GM18858 (cell line): ENCODE measurements around the gene MRPL23.

ENCODE experiments used
- ATAC-seq: cut with Tn5 transposase; IDR thresholded peaks from one replicate; pipeline ENCODE4 v1.9.1; 2021; ENCODE audit not compliant: unreplicated experiment

The MRPL23 gene

DNA sequence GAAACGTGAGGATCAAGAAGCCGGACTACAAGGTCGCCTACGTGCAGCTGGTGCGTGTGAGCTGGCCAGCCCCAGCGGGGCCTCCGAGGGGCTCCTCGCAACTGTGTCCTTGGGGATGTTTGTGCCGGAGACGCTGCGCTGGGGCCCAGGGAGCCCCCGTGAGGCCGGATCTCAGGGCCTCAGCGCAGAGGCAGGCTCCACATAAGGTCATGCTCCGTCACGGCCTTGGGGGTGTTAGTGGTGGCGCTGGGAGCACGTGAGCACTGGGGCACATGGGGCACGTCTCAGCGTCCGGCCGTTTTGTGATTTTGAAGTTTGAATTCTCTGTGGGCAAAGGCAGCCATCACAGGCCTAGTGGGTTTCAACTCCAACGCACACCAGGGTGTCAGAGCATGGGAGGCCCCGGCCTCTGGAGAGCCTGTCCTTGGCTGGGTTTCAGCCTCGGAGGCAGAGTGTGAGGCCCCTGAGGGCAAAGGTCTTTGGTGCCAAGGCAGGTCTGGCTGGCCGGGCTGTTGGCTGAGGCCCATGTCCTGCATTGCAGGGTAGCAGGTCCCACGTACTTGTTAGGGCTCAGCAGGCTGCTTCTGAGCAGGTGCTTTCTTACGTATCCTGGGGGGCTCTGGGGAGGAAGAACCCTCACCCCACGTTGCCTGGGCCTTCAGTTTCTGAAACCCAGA, 5.8 kb downstream of the MRPL23 start:
- ATAC-seq: no peak

GRCh38 chr11:1953489-1954266, 6.5 kb downstream of the MRPL23 start:
- ATAC-seq: no peak

DNA sequence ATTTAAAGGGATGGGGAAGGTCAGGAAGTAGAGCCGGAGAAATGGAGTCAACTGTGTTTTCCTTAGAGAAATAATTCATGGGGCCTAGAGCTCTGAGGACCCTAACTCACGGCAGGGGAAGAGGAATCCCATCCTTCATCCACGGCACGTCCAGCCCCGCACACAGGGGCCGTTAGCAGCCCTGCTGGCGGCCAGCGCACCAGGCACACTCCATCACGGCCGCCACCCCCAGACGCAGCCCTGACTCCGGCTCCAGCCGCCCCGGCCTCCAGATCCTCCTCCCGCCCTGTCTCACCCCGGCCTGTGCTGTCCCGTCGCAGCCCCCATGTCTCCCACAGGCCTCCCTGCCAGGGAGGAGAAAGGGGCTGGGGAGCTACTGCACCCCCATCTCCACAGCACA, 11.2 kb downstream of the MRPL23 start:
- ATAC-seq: no peak

DNA sequence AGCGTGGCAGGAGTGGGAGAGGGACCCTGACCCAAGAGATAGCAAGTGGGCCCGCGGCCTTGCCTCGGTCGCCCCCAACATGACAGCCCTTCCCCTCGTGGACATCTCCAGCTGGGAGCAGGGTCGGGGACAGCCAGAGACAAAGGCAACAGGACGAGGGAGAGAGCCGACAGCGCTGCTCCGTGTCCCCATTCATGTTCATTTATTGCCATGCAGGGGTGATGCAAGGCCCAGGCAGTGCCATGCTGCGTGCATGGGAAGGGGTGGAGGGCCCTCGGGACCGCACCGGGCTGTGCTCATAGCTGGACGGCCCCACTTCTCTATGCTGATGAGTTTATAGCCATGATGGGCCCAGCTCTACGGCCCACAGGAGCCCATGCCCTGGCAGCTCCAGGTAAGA, 12.7 kb downstream of the MRPL23 start:
- ATAC-seq: no peak

DNA sequence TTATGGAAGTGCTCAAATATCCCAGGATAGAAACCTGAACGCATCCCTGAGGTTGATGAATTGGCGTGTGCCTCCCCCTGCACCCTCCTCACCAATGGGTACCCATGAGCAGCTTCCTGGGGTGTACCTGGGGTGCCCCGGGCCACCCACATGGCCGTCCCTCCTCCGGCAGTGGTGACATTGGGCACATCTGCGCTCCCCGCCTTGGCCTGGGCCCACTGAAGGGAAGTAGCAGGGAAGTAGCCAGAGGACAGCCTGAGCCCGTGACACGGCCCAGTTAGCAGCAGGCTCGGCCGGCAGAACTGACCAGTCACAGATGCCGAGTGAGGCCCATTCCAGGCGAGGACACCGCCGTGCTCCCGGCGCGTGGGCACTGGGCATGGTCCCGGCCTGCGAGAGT, 16.7 kb downstream of the MRPL23 start:
- ATAC-seq: no peak

- ATAC-seq: no peak
These were observed 17.2 kb downstream of the MRPL23 start for GRCh38 chr11:1964348-1964747.

DNA sequence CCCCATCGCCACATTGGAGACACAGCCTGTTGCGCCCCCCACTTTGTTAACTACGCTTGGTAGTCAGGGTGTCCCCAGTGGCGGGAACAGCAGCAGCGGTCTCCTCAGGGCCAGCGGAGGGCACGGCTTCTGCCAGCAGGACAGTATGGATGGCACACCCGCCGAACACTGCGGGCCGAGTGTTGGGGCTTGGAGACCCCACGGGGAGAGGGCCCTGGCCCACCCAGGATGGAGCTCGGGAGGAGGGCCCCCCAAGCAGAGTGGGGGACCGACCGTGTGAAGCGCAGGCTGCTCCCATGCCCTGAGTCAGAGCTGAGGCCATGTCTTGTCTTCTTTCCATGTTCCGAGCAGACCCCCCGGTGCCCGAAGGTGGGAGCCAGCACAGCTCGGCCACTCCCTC, 17.8 kb downstream of the MRPL23 start:
- no peak for ATAC-seq

GRCh38 chr11:1966531-1966930, 19.4 kb downstream of the MRPL23 start:
- no peak for ATAC-seq

GRCh38 chr11:1967641-1968225, 20.6 kb downstream of the MRPL23 start:
- ATAC-seq: no peak

GRCh38 chr11:1968454-1969002, 21.4 kb downstream of the MRPL23 start:
- no peak for ATAC-seq

GRCh38 chr11:1969035-1969434, 21.9 kb downstream of the MRPL23 start:
- ATAC-seq: no peak

GRCh38 chr11:1969776-1970175, 22.6 kb downstream of the MRPL23 start:
- ATAC-seq: no peak

DNA sequence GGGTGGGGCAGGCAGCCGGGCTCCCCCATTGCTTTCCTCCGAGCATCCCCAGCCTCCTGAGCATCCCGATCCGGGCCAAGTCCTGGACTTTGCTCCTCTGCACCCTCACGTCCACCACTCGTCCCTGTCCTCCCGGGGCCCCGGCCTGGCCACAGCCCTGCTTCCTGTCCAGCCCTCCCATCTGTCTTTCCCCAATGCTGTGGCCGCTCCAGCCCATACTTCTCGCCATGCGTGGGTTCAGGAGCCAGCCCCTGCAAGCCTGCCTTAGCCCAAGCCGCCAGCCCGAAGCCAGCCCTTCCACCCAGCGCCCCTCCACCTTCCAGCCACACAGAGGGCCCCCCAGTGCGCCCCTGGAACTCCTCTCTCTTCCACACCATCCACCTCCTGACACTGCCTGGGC, 23.8 kb downstream of the MRPL23 start:
- ATAC-seq: no peak

DNA sequence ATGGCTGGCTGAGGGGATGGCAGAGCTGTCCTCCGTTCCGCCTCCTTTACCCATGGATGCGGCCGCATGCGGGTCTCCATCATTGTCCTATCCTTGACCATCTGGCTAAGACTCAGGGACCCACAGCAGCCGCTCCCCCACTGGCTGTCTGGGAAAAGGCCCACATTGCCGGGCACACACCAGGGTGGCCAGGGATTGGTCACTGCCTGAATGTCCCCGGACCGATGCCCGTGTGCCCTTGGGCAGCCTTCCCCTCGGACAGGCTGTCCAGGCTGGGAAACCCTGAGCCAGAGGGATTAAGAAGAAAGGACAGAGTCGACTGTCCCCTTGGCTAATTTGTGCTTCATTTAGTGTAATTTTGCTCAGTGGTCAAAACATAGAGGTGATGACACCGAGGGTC, 28.1 kb downstream of the MRPL23 start:
- ATAC-seq: no peak

DNA sequence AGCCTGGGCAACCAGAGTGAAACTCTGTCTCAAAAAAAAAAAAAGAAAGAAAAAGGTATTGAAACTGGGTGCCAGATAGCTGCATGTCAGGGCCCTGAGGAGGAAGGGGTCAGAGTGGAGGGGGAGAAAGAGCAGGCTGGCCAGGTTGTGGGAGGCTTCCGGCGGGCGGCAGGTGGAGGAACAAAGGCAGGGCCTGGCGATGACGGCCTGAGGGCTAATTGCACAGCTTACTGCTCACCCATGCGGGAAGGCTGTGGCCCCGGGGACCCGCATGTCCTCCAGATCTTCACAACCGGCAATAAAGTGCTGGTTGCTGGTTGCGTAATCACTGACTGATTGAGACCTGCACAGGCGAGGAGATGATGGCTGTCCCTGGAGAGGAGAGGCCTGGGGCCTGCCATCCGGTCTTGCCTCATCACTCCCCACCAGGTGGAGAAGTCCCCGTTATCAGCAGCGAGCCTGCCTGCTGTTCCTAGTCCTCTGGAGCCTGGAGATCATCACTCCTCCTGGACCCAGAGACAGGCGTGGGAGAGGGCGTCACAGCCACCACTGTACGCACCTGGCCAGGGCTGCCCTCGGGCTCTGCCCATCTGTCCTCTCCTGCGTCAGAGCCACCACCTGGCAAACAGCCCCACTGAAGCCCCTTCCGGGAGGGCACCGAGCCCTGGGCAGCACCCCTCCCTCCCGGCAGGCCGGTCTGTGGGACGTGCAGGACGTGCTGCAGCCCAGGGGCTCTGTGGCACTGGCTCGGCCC, 31.8 kb downstream of the MRPL23 start:
- ATAC-seq: no peak

DNA sequence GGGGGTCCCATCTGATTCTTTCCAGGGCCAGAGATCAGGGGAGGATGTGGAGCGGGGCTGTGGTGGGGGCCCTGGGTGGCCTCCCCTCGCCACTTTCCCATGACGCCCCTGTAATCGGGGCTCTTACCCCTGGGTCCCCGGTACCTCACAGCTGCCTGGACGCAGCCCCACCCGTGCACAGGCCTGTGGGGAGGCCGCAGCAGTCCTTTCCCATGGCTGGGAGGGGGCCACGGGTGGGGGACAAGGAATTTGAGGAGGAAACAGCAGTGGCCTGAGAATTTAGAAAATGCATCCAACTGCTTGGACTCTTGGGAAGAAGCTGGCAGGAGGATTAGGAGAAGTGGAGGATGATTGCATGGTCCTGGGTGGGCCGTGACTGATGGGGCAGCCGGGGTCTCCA, 32.5 kb downstream of the MRPL23 start:
- ATAC-seq: no peak

DNA sequence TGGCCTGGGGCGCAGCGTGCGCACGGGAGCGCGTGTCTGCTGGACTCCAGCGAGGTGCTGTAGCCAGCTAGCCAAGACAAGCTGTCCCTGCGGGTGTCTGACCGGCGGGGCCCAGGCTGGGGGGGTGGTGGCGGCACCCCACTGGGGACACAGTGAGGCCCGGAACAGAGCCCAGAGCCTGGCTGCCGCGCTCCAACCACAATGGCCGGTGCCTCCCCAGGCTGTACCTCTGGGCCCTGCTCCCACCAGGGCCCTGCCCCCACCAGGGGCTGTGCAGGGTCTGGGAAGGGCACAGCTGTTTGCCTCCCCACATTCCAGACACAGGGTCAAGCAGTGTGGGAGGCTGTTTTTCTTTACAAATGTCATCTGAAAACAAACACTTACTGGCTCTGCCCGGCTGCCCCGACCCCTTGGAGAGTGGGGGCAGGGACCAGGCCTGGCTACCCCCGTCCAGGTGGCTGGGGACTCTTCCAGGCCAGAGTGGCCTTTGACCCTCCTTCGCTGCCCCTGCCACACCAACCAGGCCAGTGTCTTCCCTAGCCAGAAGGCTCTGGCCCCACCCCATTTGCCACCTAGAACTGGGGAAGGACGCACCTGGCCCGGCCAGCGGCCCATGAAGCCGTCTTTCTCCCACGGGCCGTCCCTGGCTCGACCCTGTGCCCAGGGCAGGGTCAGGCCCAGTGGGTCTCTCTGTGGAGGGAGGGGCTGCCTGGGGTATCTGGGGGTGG, 35.9 kb downstream of the MRPL23 start:
- ATAC-seq: no peak

- no peak for ATAC-seq
These were observed 36.4 kb downstream of the MRPL23 start for GRCh38 chr11:1983601-1983961.

- ATAC-seq: no peak
These were observed 39.9 kb downstream of the MRPL23 start for GRCh38 chr11:1987024-1987423.

- ATAC-seq: no peak
These were observed 41.0 kb downstream of the MRPL23 start for GRCh38 chr11:1988174-1988573.
